Activated B cell treated with CpG ODN at 0.5 μM for 24 hours (primary cell): ENCODE data around the gene AOPEP. TPM values are rescaled to one million over a fixed set of nuclear protein-coding genes. Genes with fewer than 3 reads are reported as not detected.

Experiments
- ATAC-seq: fragments of 200-7000 bp; cut with Tn5 transposase; one replicate; pipeline ENCODE4 v1.10.0; 2021; ENCODE audit warnings: low read depth, mild to moderate bottlenecking, moderate library complexity
- CTCF ChIA-PET: fragments of 350-600 bp; sonication (Branson Sonifier 250); formaldehyde crosslinking; loops from one replicate; lab custom pipeline; 2021; ENCODE audit warnings: antibody characterized with exemption; lab: Charles Lee
- POLR2A ChIA-PET: fragments of 350-600 bp; sonication (Branson Sonifier 250); formaldehyde crosslinking; loops from one replicate; lab custom pipeline; 2021; ENCODE audit warnings: antibody characterized with exemption; lab: Charles Lee
- DNase-seq: peaks from one replicate; pipeline ENCODE4 v3.0.0; 2022
- H3K27ac Mint-ChIP-seq: one replicate; pipeline ENCODE4 v1.8.0; 2020; ENCODE audit warnings: mixed read lengths
- H3K27me3 Mint-ChIP-seq: one replicate; pipeline ENCODE4 v1.8.0; 2021; ENCODE audit warnings: mixed read lengths
- H3K36me3 Mint-ChIP-seq: one replicate; pipeline ENCODE4 v1.8.0; 2021; ENCODE audit warnings: low read depth, mixed read lengths
- H3K4me1 Mint-ChIP-seq: one replicate; pipeline ENCODE4 v1.8.0; 2021; ENCODE audit warnings: mixed read lengths
- H3K4me3 Mint-ChIP-seq: one replicate; pipeline ENCODE4 v1.8.0; 2020; ENCODE audit warnings: mild to moderate bottlenecking, mixed read lengths
- H3K9me3 Mint-ChIP-seq: one replicate; pipeline ENCODE4 v1.8.0; 2020; ENCODE audit warnings: mixed read lengths
- CTCF ChIP-seq: fragments of 200-600 bp; IDR thresholded peaks from one replicate; pipeline ENCODE4 v1.8.0; 2022; ENCODE audit warnings: antibody characterized with exemption, mild to moderate bottlenecking
- intact Hi-C: fragments of 100-400 bp; cut with micrococcal nuclease; formaldehyde crosslinking; loops from one replicate; pipeline ENCODE4 v1.15.1; 2024
- total RNA-seq: library from RNA; stranded (reverse); gene quantifications from 2 replicates; pipeline ENCODE4 v1.2.3, GENCODE V29; 2022

AOPEP gene
- total RNA-seq, 1 donor from 2014 or later: 20.4 TPM

DNA sequence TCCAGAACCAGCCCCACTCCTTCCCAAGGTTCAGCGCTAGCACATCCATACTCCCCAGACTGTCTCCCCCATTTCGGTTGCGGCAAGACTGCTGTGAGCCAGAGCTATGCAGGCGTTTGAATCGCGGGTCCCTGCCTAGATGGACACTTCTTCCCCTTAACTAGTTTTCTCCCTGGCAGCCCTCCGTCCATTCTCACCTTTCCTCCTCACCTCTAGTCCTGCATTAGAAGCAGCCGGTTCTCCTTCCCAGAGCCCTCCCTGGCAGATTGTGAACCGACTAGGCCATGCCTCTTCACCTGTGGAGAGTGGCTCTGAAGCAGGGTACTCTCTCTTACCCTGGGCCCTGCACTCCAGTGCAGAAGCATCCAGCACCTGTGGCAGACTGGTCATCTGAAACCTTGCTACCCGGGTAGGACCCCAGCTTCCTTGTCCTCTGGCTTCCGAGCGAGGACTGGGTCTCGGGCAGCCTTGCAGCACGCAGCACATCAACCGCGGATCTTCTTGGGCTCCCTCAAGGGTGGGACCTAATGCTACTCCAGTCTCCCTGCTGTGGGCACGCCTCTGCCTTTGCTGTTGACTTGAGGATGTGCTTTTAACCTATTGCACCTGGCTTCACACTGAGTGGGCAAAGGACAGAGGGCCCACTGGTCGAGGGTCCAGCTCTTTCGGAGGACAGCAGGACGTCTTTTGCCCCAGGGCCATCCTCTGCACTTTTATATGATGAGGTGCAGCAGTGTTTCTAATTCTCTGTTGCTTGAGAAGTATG lies 183.6 kb downstream of the AOPEP start:
- Mint-ChIP-seq H3K36me3 (no peaks in the 10 kb centered on the region), H3K27ac (no peak overlapping the region), H3K27me3 (no peaks in the 10 kb centered on the region), H3K4me3 (no peak overlapping the region), H3K4me1 (no peaks in the 10 kb centered on the region), H3K9me3 (no peaks in the 10 kb centered on the region)
- intact Hi-C loops: no loop called here
- ChIA-PET POLR2A (no interaction called here), CTCF (no interaction called here)
- TF ChIP-seq CTCF: no peak
- ATAC-seq (no peak), DNase-seq (no peak)

DNA sequence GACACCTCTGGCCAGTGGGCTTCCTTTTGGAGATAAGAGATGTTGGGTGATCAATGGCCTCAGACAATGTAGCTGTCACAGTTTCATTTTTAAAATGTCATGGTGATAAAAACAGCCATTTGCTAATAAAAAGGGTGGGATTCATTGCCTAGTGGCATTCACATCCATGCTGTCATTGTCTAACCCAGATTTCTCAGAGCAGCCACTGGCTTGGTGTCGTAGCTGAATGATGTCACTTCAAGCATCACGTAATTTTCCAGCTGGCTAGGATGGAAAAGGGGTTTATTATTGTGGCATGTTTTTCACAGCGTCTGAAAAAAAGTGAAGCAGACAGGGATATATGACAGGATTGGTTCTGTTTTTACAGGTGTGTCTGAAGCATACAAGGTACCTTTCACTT lies 184.7 kb downstream of the AOPEP start:
- Mint-ChIP-seq H3K27ac (no peak overlapping the region), H3K9me3 (no peaks in the 10 kb centered on the region), H3K4me1 (no peaks in the 10 kb centered on the region), H3K4me3 (no peak overlapping the region), H3K36me3 (no peaks in the 10 kb centered on the region), H3K27me3 (no peaks in the 10 kb centered on the region)
- TF ChIP-seq CTCF: no peak
- ChIA-PET CTCF (interaction anchor here (1.1 kb wide), 1 partner anchor 230 kb away, joined by 3 read pairs; no protein-coding TSS in a partner anchor), POLR2A (no interaction called here)
- no peak for DNase-seq
- intact Hi-C loops: no loop called here
- ATAC-seq: no peak

DNA sequence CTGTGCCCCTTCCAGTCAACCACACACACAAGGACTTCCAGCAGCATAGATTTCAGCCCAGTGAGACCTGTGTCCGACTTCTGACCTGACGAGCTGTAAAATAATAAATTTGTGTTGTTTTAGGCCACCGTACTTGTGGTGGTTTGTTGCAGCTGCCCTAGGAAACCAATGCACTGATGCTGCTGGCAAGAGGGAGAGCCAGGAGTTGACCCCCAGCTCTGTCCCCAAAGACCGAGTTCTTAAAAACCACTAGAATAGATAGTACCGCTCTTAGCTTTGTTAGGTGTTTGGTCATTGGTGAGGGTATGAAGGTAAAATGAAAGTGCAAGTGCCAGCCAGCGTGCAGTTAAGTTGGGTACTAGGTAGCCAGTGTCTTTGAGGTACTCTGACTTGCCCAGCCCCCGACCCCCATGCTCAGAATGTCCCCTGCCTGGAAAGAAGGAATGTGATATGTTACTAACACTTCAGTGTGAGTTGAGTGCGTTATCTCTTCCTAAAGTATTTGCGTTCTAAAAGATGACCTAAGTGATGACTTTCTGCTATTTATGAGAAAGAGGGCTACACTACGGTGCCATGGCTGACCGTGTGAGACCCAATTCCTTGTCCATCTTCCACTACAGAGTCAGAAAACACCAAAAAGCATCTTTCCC lies 185.6 kb downstream of the AOPEP start:
- no peak for TF ChIP-seq CTCF
- Mint-ChIP-seq H3K27ac (no peak overlapping the region), H3K4me1 (no peaks in the 10 kb centered on the region), H3K4me3 (no peak overlapping the region), H3K36me3 (no peaks in the 10 kb centered on the region), H3K9me3 (no peaks in the 10 kb centered on the region), H3K27me3 (no peaks in the 10 kb centered on the region)
- ChIA-PET CTCF (interaction anchor here (1.1 kb wide), 1 partner anchor 231 kb away, joined by 3 read pairs; no protein-coding TSS in a partner anchor), POLR2A (no interaction called here)
- intact Hi-C loops: no loop called here
- ATAC-seq: no peak
- DNase-seq: no peak

DNA sequence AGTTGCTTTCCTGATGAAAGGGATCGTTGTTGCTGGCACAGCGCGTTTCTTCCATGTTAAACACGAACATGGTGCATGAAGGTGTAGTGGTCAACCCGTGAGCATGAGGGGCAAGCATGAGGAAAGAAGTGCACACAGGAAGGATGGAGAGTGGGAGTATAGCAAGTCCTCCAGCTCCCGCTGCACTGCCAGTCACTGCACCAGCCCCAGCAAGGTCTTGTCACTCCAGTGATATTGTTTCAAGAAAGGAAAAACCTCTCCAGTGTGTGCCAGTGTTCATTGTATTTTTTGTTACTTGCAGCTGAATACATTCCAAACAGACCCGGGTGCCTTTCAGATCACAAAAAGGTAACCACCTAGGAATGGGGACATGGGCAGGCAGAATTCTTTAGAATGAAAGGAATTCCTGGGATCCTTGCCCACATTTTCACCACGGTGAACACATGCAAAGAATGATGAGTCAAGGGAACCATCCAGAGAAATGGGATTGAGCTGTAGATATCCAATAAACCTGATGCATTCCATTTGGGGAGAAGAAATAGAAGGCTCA lies 186.3 kb downstream of the AOPEP start:
- DNase-seq (no peak), ATAC-seq (no peak)
- Mint-ChIP-seq H3K27me3 (no peaks in the 10 kb centered on the region), H3K27ac (no peak overlapping the region), H3K4me1 (peaks cover 2% of the 10 kb centered on the region), H3K4me3 (no peak overlapping the region), H3K9me3 (no peaks in the 10 kb centered on the region), H3K36me3 (no peaks in the 10 kb centered on the region)
- intact Hi-C loops: no loop called here
- ChIA-PET POLR2A (no interaction called here), CTCF (no interaction called here)
- TF ChIP-seq CTCF: no peak

- H3K27me3 Mint-ChIP-seq: no peaks in the 10 kb centered on the region
- intact Hi-C loops: no loop called here
- no peak overlapping the region for H3K27ac Mint-ChIP-seq
- TF ChIP-seq CTCF: no peak
- ChIA-PET POLR2A (no interaction called here), CTCF (no interaction called here)
- peaks cover 3% of the 10 kb centered on the region for H3K4me1 Mint-ChIP-seq
- H3K36me3 Mint-ChIP-seq: no peaks in the 10 kb centered on the region
- H3K4me3 Mint-ChIP-seq: no peak overlapping the region
- DNase-seq: no peak
- H3K9me3 Mint-ChIP-seq: no peaks in the 10 kb centered on the region
- no peak for ATAC-seq
Observed at GRCh38 chr9:94913550-94913949, 187.1 kb downstream of the AOPEP start.
